ENCODE data around the gene FRMD4B. TPM values are rescaled to one million over a fixed set of nuclear protein-coding genes. Genes with fewer than 3 reads are reported as not detected.

Gene FRMD4B
- 25.3 and 25.4 TPM in 2 replicates for total RNA-seq (2014; rRNA removed; shearing (Covaris generic))

GRCh38 chr3:69385723-69386555 is at the start of gene FRMD4B:
Gene FRMD4B, minus strand, starts transcription at chr3:69386088. Its CDS starts 99 bp downstream, at chr3:69385989.

GRCh38 chr3:69122403-69122802 is 263.5 kb downstream of the FRMD4B start, which contains the start of gene LMOD3:
Gene LMOD3, minus strand, starts transcription at chr3:69122595. Its CDS starts 209 bp downstream, at chr3:69122386.

